ENCODE results near the gene OPCML. TPM values are rescaled to one million over a fixed set of nuclear protein-coding genes. Genes with fewer than 3 reads are reported as not detected.

OPCML gene
- total RNA-seq, 1 experiment from 2014 or later = 0.94 TPM

- DNase-seq = no peak
- Histone ChIP-seq H2AFZ (ENCODE audit: low read length) (no peak overlapping the region), H4K5ac (ENCODE audit: insufficient read length, low read depth, low read length) (no peak overlapping the region), H2BK15ac (ENCODE audit: low read depth, low read length) (no peak overlapping the region), H2BK120ac (ENCODE audit: low read depth, low read length, poor library complexity, severe bottlenecking) (no peak overlapping the region), H4K20me1 (ENCODE audit: control insufficient read depth, insufficient read depth, insufficient read length) (no peaks in the 10 kb centered on the region), H3K23ac (ENCODE audit: insufficient read length, low read depth, low read length) (no peak overlapping the region), H2BK12ac (ENCODE audit: insufficient read length, low read depth, low read length) (no peak overlapping the region), H3K23me2 (ENCODE audit: insufficient read length, low read depth, low read length, poor library complexity, severe bottlenecking) (peaks cover 15% of the 10 kb centered on the region), H4K91ac (ENCODE audit: insufficient read length, low read depth, low read length) (no peak overlapping the region), H3K56ac (ENCODE audit: insufficient read length, low read depth, low read length) (no peak overlapping the region), H3K9ac (ENCODE audit: extremely low read depth, insufficient read length, low read length) (no peak overlapping the region), H3K4me1 (ENCODE audit: insufficient read depth, low read length) (no peaks in the 10 kb centered on the region; the same call in 1 of the 2 replicates), H4K8ac (replicated peaks; ENCODE audit: insufficient read length, low read depth, low read length) (no peak overlapping the region), H3T11ph (ENCODE audit: low read length) (no peak overlapping the region), H3K4me2 (ENCODE audit: insufficient read depth, insufficient read length, low read length) (no peak overlapping the region), H3K27me3 (ENCODE audit: insufficient read depth, low read length) (peaks cover 2% of the 10 kb centered on the region; the same call in 1 of the 2 replicates), H3K79me2 (ENCODE audit: insufficient read depth, low read length) (no peaks in the 10 kb centered on the region), H2AK5ac (ENCODE audit: insufficient read length, low read length) (no peak overlapping the region), H3K27ac (ENCODE audit: insufficient read length, low read depth, low read length) (no peak overlapping the region), H3K9me3 (ENCODE audit: control insufficient read depth, low read depth, low read length) (no peaks in the 10 kb centered on the region), H3K4ac (ENCODE audit: low read depth, low read length) (no peak overlapping the region), H3K14ac (ENCODE audit: insufficient read depth, low read length) (no peak overlapping the region), H3K18ac (ENCODE audit: insufficient read length, low read depth, low read length) (no peak overlapping the region), H2BK20ac (ENCODE audit: low read depth, low read length, poor library complexity, severe bottlenecking) (no peak overlapping the region), H3K79me1 (ENCODE audit: insufficient read depth, low read depth, low read length, poor library complexity, severe bottlenecking) (no peaks in the 10 kb centered on the region), H2BK5ac (ENCODE audit: insufficient read length, low read length) (no peak overlapping the region)
- Mint-ChIP-seq H3K4me1 (peaks cover 28 to 30% of the 10 kb centered on the region in 2 experiments), H3K36me3 (ENCODE audit: insufficient read depth in 1 of 3, low read depth in 3 of 3) (no peaks in the 10 kb centered on the region), H3K4me3 (no peak overlapping the region), H3K27ac (no peak overlapping the region), H3K27me3 (ENCODE audit: low read depth) (peaks cover 46% of the 10 kb centered on the region), H3K9me3 (no peaks in the 10 kb centered on the region; a peak in 1 of 5 replicates)
- peak; percentile 90 for TF ChIP-seq CTCF (conservative IDR thresholded peaks at IDR 0.05)
- no CpG with 5 or more reads among the region's 4 CpGs for whole genome bisulfite sequencing (ENCODE audit: extremely low coverage, insufficient read length, low lambda C conversion rate)
Observed at GRCh38 chr11:132941024-132941646, 591.2 kb downstream of the OPCML start.

Data from H9 (cell line).